HG02981 (cell line): ENCODE results near the gene GGTLC2.
"Not testable (repeated sequence)": the region's sequence is repeated elsewhere in the genome, so short reads cannot be mapped to it uniquely, and the experiment has no call there.

Source experiments
- ATAC-seq: cut with Tn5 transposase; IDR thresholded peaks from one replicate; pipeline ENCODE4 v1.9.1; 2021; ENCODE audit warnings: mild to moderate bottlenecking, moderate library complexity; ENCODE audit not compliant: unreplicated experiment

Gene GGTLC2

DNA sequence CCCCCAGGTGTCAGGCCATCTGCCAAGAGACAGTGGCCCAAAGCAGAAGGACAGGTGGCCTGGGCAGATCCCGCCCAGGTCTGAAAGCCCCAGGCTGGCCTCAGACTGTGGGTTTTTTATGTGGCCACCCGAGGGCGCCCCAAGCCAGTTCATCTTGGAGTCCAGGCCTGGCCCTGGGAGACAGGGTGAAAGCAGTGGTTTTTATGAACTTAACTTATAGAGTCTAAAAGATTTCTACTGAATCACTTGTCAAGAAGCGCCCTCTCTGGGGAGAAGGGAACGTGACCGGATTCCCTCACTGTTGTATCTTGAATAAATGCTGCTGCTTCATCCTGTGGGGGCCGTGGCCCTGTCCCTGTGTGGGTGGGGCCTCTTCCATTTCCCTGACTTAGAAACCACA is 8.2 kb upstream of the GGTLC2 start:
- not testable (repeated sequence) for ATAC-seq

- not testable (repeated sequence) for ATAC-seq
Observed at GRCh38 chr22:22638313-22638712, 6.1 kb upstream of the GGTLC2 start.

GRCh38 chr22:22642255-22642654 is 2.2 kb upstream of the GGTLC2 start:
- not testable (repeated sequence) for ATAC-seq

DNA sequence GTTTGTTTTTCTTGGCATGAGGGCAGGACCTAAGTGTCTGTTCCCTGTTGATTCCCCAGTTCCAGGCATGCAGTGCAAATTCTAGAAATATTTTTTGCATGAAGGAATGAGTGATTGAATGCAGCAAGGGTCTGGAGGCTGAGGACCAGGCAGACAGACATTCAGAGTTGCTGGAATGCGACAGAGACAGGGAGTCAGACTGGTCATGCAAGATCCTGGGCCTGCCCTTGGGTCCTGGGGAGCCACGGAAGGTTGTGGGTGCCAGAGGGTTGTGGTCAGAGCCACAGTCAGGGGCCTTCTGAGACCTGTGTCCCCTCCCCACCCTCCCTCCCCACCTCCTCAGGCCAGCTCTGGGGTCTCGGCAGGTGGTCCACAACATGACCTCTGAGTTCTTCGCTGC is 1.6 kb downstream of the GGTLC2 start:
- not testable (repeated sequence) for ATAC-seq

- ATAC-seq = not testable (repeated sequence)
Observed at GRCh38 chr22:22647952-22648351, 3.5 kb downstream of the GGTLC2 start.

DNA sequence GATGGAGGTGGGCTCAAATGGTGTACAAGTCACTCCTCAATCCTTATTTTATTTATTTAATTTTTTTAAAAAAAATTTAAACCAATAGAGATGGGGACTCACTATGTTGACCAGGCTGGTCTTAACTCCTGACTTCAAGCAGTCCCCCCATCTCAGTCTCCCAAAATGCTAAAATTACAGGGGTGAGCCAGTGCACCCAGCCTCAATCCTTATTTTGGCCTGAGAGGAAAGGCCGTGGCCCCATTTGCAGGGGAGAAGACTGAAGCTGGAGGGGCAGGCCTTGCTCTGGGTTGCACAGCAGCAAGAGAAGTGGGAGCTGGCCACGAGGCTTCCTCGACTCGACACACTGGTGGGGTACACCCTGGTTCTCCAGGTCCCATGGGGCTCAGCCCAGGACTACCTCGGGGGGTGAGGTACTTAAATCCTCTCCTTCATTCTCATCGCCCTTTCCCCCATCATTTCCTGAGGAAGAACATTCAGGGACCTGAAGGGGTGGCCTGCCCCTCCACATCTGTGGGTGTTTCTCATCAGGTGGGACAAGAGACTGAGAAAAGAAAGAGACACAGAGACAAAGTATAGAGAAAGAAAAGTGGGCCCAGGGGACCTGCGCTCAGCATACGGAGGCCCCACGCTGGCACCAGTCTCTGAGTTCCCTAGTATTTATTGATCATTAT is 4.6 kb downstream of the GGTLC2 start:
- not testable (repeated sequence) for ATAC-seq

DNA sequence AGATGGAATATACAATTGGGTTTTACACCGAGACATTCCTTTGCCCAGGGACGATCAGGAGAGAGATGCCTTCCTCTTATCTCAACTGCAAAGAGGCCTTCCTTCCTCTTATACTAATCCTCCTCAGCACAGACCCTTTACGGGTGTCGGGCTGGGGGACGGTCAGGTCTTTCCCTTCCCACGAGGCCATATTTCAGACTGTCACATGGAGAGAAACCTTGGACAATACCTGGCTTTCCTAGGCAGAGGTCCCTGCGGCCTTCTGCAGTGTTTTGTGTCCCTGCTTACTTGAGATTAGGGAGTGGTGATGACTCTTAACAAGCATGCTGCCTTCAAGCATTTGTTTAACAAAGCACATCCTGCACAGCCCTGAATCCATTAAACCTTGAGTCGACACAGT is 5.3 kb downstream of the GGTLC2 start:
- not testable (repeated sequence) for ATAC-seq

DNA sequence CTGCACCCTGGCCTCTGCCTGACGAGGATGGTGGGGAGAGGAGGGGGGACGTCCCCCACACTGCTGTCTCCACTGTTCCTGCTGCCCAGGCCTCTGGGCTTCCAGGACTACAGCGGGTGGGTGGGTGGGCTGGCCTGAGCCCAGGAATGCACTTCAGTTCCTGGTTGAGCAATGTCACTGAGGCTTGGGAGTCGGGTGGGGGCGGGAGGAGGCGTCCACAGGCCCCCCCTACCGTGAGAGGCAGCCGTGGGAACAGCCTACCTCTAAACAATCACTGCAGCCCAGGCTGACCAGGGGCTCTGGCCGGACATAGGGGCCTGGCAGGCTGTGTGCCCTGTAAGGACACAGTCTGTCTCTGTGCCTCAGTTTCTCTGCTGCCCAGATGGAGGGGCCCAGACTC is 6.0 kb downstream of the GGTLC2 start:
- ATAC-seq = not testable (repeated sequence)

DNA sequence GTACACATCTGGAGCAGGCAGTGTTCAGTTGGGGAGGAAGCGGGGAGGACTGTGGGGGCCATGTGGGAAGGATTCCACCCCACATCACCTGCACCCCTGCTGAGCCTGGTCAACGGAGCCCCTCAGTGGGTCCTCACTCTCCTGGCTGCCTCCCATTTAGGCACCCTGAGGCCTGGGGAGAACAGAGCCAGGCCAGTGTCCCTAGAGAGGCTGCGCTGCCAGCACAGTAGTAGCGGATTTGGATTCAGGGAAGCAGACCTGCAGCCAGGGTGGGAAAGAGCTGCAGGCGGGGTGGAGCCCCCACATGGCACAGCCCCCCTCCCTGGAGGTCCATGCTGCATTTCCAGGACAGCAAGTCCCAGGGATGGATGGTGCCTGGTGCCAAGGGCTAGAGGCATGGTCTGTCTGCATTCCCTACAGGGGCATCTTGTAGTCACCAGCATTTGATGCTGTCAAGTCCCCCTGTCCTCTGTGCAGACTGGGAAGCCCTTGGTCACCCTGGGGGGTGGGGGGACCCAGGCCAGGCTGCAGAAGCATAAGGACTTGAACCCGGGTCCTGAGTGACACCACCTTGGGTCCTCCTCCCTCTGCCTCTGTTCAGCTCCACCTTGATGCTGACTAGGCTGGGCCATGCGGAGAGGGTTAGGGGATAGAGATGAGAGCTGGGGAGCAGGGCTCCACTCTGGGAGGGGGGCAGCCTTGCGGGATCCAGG is 6.5 kb downstream of the GGTLC2 start:
- not testable (repeated sequence) for ATAC-seq

- not testable (repeated sequence) for ATAC-seq
Observed at GRCh38 chr22:22651593-22651992, 7.2 kb downstream of the GGTLC2 start.

DNA sequence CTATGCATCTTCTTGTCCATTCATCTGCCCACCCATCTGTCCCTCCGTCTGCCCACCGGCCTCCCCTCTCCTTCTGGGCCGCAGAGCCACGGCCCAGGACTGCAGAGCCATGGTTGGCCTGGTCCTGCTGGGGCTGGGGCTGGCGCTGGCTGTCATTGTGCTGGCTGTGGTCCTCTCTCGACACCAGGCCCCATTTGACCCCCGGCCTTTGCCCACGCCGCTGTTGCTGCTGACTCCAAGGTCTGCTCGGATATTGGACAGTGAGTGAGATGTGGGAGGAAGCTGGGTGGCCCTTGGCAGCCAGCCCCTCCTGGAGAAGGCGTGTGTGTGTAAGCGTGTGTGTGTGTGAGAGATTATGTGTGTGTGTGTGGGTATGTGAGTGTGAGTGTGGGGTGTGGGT is 7.7 kb downstream of the GGTLC2 start:
- not testable (repeated sequence) for ATAC-seq

DNA sequence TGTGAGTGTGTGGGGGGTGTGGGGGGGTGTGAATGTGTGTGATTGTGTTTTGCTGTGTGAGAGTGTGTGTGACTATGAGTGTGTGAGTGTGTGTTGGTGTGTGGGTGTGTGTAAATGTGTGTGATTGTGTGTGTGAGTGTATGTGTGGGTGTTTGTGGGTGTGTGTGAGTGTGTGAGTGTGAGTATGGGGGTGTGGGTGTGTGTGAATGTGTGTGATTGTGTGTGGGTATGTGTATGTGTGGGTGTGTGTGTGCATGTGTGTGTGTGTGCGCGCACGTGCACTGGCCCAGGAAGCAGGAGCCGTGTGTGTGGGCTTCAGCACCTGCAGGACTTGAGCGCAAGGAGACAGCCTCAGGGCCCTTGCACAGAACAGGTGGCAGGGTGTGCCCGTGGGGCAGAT is 8.2 kb downstream of the GGTLC2 start:
- ATAC-seq = not testable (repeated sequence)

GRCh38 chr22:22653677-22654381 is 9.4 kb downstream of the GGTLC2 start:
- not testable (repeated sequence) for ATAC-seq

DNA sequence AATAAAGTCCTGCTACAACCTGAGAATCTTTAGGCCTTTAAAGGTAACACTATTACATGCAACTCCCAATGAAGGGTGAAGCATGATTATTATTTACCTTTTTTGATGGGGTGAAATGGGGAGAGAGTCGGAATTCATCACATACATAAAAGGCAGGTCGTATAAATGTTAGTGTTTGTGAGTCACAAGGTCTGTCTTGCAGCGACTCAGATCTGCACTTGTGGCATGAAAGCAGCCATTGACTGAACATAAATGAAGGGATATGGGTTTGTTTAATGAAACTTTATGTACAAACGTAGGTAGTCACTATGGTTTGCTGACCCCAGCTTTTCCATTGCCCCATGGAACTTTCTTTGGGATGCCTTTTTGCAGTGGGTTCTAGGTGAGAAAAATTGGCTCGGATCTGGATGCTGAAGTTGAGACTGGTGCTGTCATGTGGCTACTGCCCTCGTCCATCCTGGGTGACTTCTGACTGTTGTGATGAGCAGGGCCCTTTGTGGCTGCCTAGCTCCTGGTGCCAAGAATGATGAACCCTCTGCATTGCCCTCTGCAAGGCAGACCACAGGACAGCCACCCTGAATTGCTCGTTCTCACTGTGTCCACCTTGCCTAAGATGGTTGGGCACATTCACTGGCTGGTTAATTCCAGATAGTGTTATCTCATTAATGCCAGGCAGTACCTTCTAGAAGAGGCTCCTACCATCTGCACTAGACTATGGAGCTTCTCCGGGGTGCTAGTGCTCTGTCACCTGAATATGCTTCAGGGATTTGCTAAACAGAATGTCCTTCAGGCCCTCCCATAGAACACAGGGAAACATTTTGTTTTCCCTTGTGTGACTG is 11.3 kb downstream of the GGTLC2 start:
- ATAC-seq = no peak

DNA sequence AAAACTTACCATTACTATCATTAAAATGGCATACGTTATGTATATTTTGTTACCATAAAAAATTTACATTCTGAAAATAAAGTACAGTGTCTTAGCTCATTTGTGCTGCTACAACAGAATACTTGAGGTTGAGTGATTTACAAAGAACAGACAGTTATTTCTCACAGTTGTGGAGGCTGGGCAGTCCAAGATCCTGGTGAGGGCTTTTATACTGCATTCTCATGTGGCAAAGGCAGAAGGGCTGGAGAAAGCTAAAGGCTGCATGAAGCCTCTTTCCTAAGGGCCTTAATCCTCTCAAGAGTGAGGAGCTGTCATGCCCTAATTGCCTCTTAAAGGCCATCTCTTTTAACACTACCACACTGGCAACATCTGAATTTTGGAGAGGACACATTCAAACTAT is 13.3 kb downstream of the GGTLC2 start:
- ATAC-seq = no peak

GRCh38 chr22:22661275-22661674 is 16.9 kb downstream of the GGTLC2 start:
- no peak for ATAC-seq

DNA sequence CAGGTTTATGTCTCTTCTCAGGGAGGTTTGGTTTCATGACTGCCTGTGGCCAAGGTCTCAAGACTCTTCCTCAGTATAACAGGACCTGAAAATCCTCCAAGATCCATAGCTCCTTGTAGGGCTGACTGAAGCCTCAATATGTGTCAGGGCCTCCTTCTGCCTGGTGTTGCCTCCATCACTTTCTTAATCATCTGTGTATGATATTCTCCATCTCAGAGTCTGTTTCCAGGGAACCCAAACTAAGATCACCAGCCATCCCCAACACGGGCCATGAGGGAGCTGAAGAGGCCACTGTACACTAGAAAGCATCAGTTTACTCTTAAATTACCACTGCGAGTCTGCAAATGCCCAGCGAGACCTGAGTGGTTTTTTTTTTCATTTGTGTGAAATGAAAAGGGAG is 17.7 kb downstream of the GGTLC2 start:
- no peak for ATAC-seq

DNA sequence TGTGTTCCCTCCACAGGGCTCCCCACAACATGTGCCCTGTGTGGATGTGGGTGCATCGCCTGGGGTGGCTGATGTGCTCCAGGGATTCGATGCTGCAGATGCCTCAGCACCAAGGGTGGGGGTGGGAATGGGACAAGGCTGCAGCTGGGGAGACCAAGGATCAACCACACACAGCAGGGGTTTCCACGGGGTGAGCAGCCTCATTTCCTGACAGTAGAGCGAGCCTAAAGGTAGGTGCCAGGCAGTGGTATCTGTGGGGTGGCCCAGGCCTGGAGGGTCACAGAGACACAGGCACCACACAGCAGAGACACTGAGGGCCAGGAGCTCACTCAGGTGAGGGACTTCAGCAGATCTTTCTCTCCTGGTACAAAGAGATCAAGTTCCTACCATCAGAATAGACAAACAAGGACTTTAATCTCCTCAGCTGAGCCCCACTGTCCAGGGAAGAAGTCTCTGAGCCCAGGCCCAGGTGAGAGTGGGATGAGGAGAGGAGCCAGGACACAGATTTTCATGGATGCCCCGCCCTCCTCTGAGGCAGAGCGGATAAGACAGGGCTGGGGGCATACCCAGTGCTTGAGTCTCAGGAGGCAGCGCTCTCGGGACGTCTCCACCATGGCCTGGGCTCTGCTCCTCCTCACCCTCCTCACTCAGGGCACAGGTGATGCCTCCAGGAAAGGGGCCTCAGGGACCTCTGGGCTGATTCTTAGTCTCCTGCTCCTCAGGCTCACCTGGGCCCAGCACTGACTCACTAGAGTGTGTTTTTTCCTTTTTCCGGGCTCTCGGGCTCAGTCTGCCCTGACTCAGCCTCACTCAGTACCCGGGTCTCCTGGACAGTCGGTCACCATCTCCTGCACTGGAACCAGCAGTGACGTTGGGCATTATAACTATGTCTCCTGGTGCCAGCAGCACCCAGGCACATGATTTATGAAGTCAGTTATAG is 19.7 kb downstream of the GGTLC2 start:
- ATAC-seq = no peak

DNA sequence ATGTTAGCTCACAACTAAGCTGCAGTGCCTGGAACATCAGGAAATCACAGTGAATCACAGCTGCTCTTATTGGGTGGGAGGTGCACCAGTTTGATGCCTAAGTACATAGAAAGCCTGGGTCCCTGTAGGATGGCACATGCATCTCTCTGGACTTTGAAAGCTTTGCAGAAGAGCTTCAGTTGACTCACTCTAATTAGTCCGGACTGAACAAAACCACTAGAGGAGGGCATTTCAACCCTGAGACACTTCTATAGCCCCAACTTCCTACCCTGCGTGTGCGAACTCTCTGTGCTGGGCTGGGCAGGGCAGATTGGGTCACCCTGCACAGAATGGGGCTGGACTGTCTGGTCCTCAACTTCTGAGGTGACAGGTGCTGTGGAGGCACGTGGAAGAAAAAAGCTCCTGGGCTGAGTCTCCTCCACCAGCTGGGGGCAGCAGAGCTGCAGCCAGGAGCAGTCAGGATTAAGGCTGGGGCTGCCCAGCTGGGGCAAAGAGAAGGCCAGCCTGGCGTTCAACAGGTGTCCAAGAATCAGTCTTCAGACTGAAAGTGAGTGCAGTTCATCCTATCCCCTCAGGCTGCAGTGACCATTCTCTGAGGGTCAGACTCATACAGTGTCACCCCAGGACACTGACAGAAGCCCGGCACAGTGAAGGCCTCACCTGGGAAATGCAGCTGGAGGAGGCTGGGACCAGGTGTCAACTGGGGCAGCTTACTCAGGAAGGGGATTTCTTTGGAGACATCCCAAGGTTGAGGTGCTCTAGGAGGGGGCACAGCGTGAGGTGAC is 22.1 kb downstream of the GGTLC2 start:
- no peak for ATAC-seq
